ACHN (cell line): ENCODE data around the gene LYZL2.
A peak's percentile ranks its signal among the peaks of the same experiment; 100 is the strongest.
"Not testable (repeated sequence)": the region's sequence is repeated elsewhere in the genome, so short reads cannot be mapped to it uniquely, and the experiment has no call there.

Source experiments
- DNase-seq: peaks from one replicate; pipeline ENCODE4 v3.0.0-alpha.2; 2015
- in situ Hi-C: cut with HindIII; loops from 2 replicates; pipeline ENCODE4 v1.10.0; 2017; ENCODE audit warnings: low sequenced_read_pairs, low pct_ligation_motif_present, low pct_unique_long_range_greater_than_20kb

Gene LYZL2

GRCh38 chr10:30598105-30598776 lies 31.3 kb downstream of the LYZL2 start:
- in situ Hi-C loops: no loop called here
- no peak for DNase-seq

GRCh38 chr10:30597433-30597824 lies 32.1 kb downstream of the LYZL2 start:
- in situ Hi-C loops: not testable (repeated sequence)

GRCh38 chr10:30596493-30597432 lies 32.8 kb downstream of the LYZL2 start:
- in situ Hi-C loops, DNase-seq: not testable (repeated sequence)

More at GRCh38 chr10:30597433-30597824, 32.1 kb downstream of the LYZL2 start:
- DNase-seq: not testable (repeated sequence)

- in situ Hi-C loops: no loop called here
- DNase-seq: no peak
These were observed 33.5 kb downstream of the LYZL2 start for GRCh38 chr10:30596013-30596412.

GRCh38 chr10:30594077-30594476 lies 35.5 kb downstream of the LYZL2 start:
- in situ Hi-C loops: no loop called here
- no peak for DNase-seq

- DNase-seq, in situ Hi-C loops: not testable (repeated sequence)
These were observed 36.8 kb downstream of the LYZL2 start for GRCh38 chr10:30592770-30593169.

- in situ Hi-C loops: no loop called here
- peak; percentile 34 for DNase-seq
These were observed 38.3 kb downstream of the LYZL2 start for GRCh38 chr10:30591249-30591670.

GRCh38 chr10:30589441-30589840 lies 40.1 kb downstream of the LYZL2 start:
- in situ Hi-C loops: no loop called here
- no peak for DNase-seq

- in situ Hi-C loops: no loop called here
- no peak for DNase-seq
These were observed 42.0 kb downstream of the LYZL2 start for GRCh38 chr10:30587522-30588031.

- DNase-seq: no peak
- in situ Hi-C loops: no loop called here
These were observed 42.7 kb downstream of the LYZL2 start for GRCh38 chr10:30586828-30587227.

GRCh38 chr10:30583778-30584415 lies 45.7 kb downstream of the LYZL2 start:
- DNase-seq: peak; percentile 55
- in situ Hi-C loops: no loop called here

- in situ Hi-C loops: no loop called here
- DNase-seq: peak; percentile 48
These were observed 47.7 kb downstream of the LYZL2 start for GRCh38 chr10:30581779-30582380.

GRCh38 chr10:30580676-30581075 lies 48.9 kb downstream of the LYZL2 start:
- DNase-seq: no peak
- in situ Hi-C loops: no loop called here

GRCh38 chr10:30580241-30580640 lies 49.3 kb downstream of the LYZL2 start:
- in situ Hi-C loops: no loop called here
- no peak for DNase-seq

- no peak for DNase-seq
- in situ Hi-C loops: no loop called here
These were observed 50.0 kb downstream of the LYZL2 start for GRCh38 chr10:30579574-30579973.

GRCh38 chr10:30577048-30577447 lies 52.5 kb downstream of the LYZL2 start:
- no peak for DNase-seq
- in situ Hi-C loops: no loop called here

- in situ Hi-C loops: no loop called here
- DNase-seq: no peak
These were observed 52.9 kb downstream of the LYZL2 start for GRCh38 chr10:30576641-30577040.

GRCh38 chr10:30574432-30574796 lies 55.1 kb downstream of the LYZL2 start:
- in situ Hi-C loops: no loop called here
- DNase-seq: no peak
